Cerebellar cortex (tissue), 1 donor: ENCODE results near the gene SAMD8.
"Not testable (repeated sequence)": the region's sequence is repeated elsewhere in the genome, so short reads cannot be mapped to it uniquely, and the experiment has no call there.

Experiments
- DNase-seq: peaks from one replicate; pipeline ENCODE4 v3.0.0-alpha.2; 2015; ENCODE audit warnings: low spot score

SAMD8 gene

GRCh38 chr10:75140246-75140645 is 28.8 kb downstream of the SAMD8 start:
- no peak for DNase-seq

- DNase-seq: no peak
Measured at GRCh38 chr10:75143353-75143752, 31.9 kb downstream of the SAMD8 start.

GRCh38 chr10:75145590-75145989 is 34.1 kb downstream of the SAMD8 start:
- no peak for DNase-seq

- no peak for DNase-seq
Measured at GRCh38 chr10:75146780-75147179, 35.3 kb downstream of the SAMD8 start.

- no peak for DNase-seq
Measured at GRCh38 chr10:75150656-75151055, 39.2 kb downstream of the SAMD8 start.

- DNase-seq: no peak
Measured at GRCh38 chr10:75159519-75159918, 48.1 kb downstream of the SAMD8 start.

- DNase-seq: no peak
Measured at GRCh38 chr10:75165684-75166622, 54.5 kb downstream of the SAMD8 start.

- DNase-seq: no peak
Measured at GRCh38 chr10:75166623-75166972, 55.1 kb downstream of the SAMD8 start.

GRCh38 chr10:75168275-75168674 is 56.8 kb downstream of the SAMD8 start:
- no peak for DNase-seq

GRCh38 chr10:75170215-75170614 is 58.8 kb downstream of the SAMD8 start:
- DNase-seq: no peak

GRCh38 chr10:75175046-75175445 is 63.6 kb downstream of the SAMD8 start:
- no peak for DNase-seq

GRCh38 chr10:75176046-75176445 is 64.6 kb downstream of the SAMD8 start:
- no peak for DNase-seq

GRCh38 chr10:75176736-75177135 is 65.3 kb downstream of the SAMD8 start:
- no peak for DNase-seq

- DNase-seq: no peak
Measured at GRCh38 chr10:75179657-75180177, 68.3 kb downstream of the SAMD8 start.

GRCh38 chr10:75180592-75180991 is 69.1 kb downstream of the SAMD8 start:
- no peak for DNase-seq

- DNase-seq: no peak
Measured at GRCh38 chr10:75181073-75181472, 69.6 kb downstream of the SAMD8 start.

- no peak for DNase-seq
Measured at GRCh38 chr10:75186310-75186709, 74.9 kb downstream of the SAMD8 start.

GRCh38 chr10:75187961-75188426 is 76.5 kb downstream of the SAMD8 start:
- peak; percentile 56 for DNase-seq

- not testable (repeated sequence) for DNase-seq
Measured at GRCh38 chr10:75188522-75188921, 77.1 kb downstream of the SAMD8 start.

GRCh38 chr10:75189266-75190096 is 78.0 kb downstream of the SAMD8 start:
- no peak for DNase-seq

- DNase-seq: no peak
Measured at GRCh38 chr10:75191821-75192568, 80.5 kb downstream of the SAMD8 start.

- not testable (repeated sequence) for DNase-seq
Measured at GRCh38 chr10:75194625-75195024, 83.2 kb downstream of the SAMD8 start.
